Sigmoid colon (tissue), 7 donors: ENCODE measurements around the gene SLC8A1. TPM values are rescaled to one million over a fixed set of nuclear protein-coding genes. Genes with fewer than 3 reads are reported as not detected.
A peak's percentile ranks its signal among the peaks of the same experiment; 100 is the strongest.

ENCODE experiments used
- DNase-seq: peaks from one replicate; pipeline ENCODE4 v3.0.0-alpha.2; 2019
- H3K27ac ChIP-seq, 4 donors: fragments of 200-600 bp; sonication (generic); one replicate each; pipeline ENCODE4 v1.5.1; 2016 to 2019; ENCODE audit warnings: mild to moderate bottlenecking in 1 of 4
- H3K27me3 ChIP-seq, 3 donors: fragments of 200-600 bp; sonication (generic); one replicate each; pipeline ENCODE4 v1.5.1; 2019; ENCODE audit warnings: mild to moderate bottlenecking in 1 of 3
- H3K36me3 ChIP-seq, 4 donors: fragments of 200-600 bp; sonication (generic); one replicate each; pipeline ENCODE4 v1.5.1; 2016 to 2019
- H3K4me1 ChIP-seq, 4 donors: fragments of 200-600 bp; sonication (generic); one replicate each; pipeline ENCODE4 v1.5.1; 2017 to 2019
- H3K4me3 ChIP-seq, 4 donors: fragments of 200-600 bp; sonication (generic); one replicate each; pipeline ENCODE4 v1.5.1; 2017 to 2019; ENCODE audit warnings: mild to moderate bottlenecking in 2 of 4, moderate library complexity in 1 of 4
- H3K9me3 ChIP-seq, 4 donors: fragments of 200-600 bp in 3 of 4; sonication (generic) in 3 of 4; one replicate each; pipeline versions ENCODE4 v1.5.1 to v1.6.1; 2013 to 2019
- EP300 ChIP-seq, 4 donors: sonication (generic); formaldehyde crosslinking; IDR thresholded peaks; one replicate each; pipeline ENCODE4 v1.6.1; 2017; ENCODE audit warnings: antibody characterized with exemption in 4 of 4
- POLR2A ChIP-seq, 2 donors: fragments of 450-650 bp; IDR thresholded peaks; one replicate each; pipeline ENCODE4 v1.6.1; 2016; ENCODE audit warnings: antibody characterized with exemption in 2 of 2, mild to moderate bottlenecking in 2 of 2, moderate library complexity in 2 of 2
- POLR2AphosphoS5 ChIP-seq, 4 donors: sonication (generic); formaldehyde crosslinking; IDR thresholded peaks; one replicate each; pipeline ENCODE4 v1.6.1; 2017; ENCODE audit warnings: antibody characterized with exemption in 4 of 4
- WGBS, 2 donors: extraction: QIAGEN DNeasy Blood & Tissue Kit; methylation state at CpG; one replicate each; pipeline ENCODE4 v1.1.7; 2013; 5-methylcytosine and 5-hydroxymethylcytosine counted together
- intact Hi-C: fragments of 100-400 bp; cut with DNase I; formaldehyde crosslinking; loops from one replicate; pipeline ENCODE4 v1.15.1; 2023
- polyA plus RNA-seq, 3 donors: library from polyadenylated mRNA; stranded (reverse); fragments of 200-250 nt; gene quantifications; one replicate each; pipeline ENCODE4 v1.2.3, GENCODE V29; 2013
- total RNA-seq, 4 donors: library from RNA; depleted of rRNA; stranded (reverse); fragments of >200 nt; gene quantifications; one replicate each; pipeline ENCODE4 v1.1.0, GENCODE V29; 2016
- TF ChIP-seq, protein P1 (sequence below), 4 experiments: fragments of 450-650 bp in 3 of 4; fragments of 200-600 bp in 1 of 4; IDR thresholded peaks; one replicate each; pipeline ENCODE4 v1.5.1; 2016 to 2019; ENCODE audit warnings: antibody characterized with exemption in 4 of 4, mild to moderate bottlenecking in 3 of 4, moderate library complexity in 2 of 4
- donor health status: healthy with polysubstance abuse.
- donor health status: Bipolar disorder and iron deficiency.
- donor health status: healthy.

SLC8A1 gene
- total and polyA plus RNA-seq, 7 donors: 0.60 to 337 (median 229) TPM

DNA sequence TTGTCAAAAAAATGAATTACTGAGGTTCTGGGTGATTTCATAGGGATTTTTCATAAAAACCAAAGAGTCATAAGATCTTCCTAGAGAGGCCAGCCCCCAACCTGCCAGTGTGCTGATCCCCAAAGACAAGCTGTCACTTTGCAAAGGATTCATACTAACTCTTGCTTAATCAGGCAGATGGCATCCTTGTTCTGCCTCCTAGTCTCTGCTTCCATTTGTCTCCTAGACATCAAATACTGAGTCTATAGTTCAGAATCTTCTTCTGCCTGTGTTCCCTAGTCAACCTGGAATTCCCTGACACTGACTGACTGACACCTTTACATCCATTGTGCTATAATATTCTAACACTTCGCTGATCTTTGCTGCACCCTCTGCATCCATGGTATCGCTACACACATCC is 84.9 kb downstream of the SLC8A1 start:
- intact Hi-C loops: loop anchor here (5.0 kb wide), 2 partner anchors 85 to 140 kb away; partner anchors contain the start of gene SLC8A1
- 93 to 94% methylated on average over 2 of the region's 2 CpGs for WGBS, 2 donors
- H3K4me1 ChIP-seq: peaks cover 0 to 61% (median 39%) of the 10 kb centered on the region in 4 donors
- H3K9me3 ChIP-seq: no peaks in the 10 kb centered on the region
- no peaks in the 10 kb centered on the region for H3K36me3 ChIP-seq
- DNase-seq: no peak
- no peaks in the 10 kb centered on the region for H3K27me3 ChIP-seq
- TF ChIP-seq EP300 (IDR thresholded peaks at IDR 0.05): no peak
- TF ChIP-seq, protein P1, sequence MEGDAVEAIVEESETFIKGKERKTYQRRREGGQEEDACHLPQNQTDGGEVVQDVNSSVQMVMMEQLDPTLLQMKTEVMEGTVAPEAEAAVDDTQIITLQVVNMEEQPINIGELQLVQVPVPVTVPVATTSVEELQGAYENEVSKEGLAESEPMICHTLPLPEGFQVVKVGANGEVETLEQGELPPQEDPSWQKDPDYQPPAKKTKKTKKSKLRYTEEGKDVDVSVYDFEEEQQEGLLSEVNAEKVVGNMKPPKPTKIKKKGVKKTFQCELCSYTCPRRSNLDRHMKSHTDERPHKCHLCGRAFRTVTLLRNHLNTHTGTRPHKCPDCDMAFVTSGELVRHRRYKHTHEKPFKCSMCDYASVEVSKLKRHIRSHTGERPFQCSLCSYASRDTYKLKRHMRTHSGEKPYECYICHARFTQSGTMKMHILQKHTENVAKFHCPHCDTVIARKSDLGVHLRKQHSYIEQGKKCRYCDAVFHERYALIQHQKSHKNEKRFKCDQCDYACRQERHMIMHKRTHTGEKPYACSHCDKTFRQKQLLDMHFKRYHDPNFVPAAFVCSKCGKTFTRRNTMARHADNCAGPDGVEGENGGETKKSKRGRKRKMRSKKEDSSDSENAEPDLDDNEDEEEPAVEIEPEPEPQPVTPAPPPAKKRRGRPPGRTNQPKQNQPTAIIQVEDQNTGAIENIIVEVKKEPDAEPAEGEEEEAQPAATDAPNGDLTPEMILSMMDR (IDR thresholded peaks at IDR 0.05): no peak
- no peak for TF ChIP-seq POLR2AphosphoS5 (IDR thresholded peaks at IDR 0.05)
- no peak for TF ChIP-seq POLR2A (IDR thresholded peaks at IDR 0.05)
- no peak overlapping the region for H3K4me3 ChIP-seq
- H3K27ac ChIP-seq: peak overlapping the region in 3 of 4 donors; percentile 70 to 84 (median 75)

DNA sequence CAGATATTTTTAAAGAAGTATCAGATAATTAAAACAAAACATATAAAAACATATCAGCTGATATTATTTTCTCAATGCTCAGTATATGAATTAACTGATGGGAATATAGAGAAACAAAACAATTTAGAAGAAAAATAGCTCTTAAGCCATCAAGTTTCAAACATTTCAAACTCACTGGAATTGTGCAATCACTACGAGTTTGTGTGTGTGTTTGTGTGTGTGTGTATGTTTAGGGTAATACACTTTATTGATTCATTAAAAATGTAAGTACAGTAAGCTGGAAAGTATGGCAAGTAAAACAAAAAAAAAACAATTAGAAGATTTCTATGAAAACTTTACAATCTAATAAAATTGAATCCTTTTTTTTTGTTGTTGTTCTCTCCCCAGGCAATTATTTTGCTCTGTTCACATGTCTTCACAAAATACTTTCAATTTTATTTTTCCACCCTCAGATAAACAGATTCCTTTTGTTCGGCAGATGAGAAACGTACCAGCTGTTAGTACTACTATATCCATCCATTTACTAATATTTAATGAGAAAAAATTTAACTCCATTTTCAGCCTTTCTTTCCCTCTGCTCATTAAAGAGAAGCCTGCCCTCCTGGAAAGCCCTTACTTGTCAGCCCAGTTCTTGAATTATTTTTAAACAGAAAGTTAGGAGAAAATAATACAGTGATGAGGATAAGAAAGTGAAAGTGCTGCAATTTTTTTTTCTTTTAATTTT is 87.6 kb downstream of the SLC8A1 start:
- intact Hi-C loops: no loop called here
- H3K27me3 ChIP-seq: no peaks in the 10 kb centered on the region
- no peaks in the 10 kb centered on the region for H3K36me3 ChIP-seq
- peak overlapping the region; percentile 7 to 45 (median 26) for H3K4me3 ChIP-seq
- peak overlapping the region; percentile 70 to 84 (median 74) for H3K27ac ChIP-seq
- H3K9me3 ChIP-seq: no peaks in the 10 kb centered on the region
- H3K4me1 ChIP-seq: peaks cover 0 to 55% (median 26%) of the 10 kb centered on the region in 4 donors
- 29 to 34% methylated on average over 3 of the region's 3 CpGs for WGBS, 2 donors
- no peak for DNase-seq
- TF ChIP-seq POLR2AphosphoS5 (IDR thresholded peaks at IDR 0.05) (no peak), EP300 (IDR thresholded peaks at IDR 0.05) (no peak), POLR2A (IDR thresholded peaks at IDR 0.05) (no peak)
- TF ChIP-seq, protein P1 (IDR thresholded peaks at IDR 0.05): no peak

DNA sequence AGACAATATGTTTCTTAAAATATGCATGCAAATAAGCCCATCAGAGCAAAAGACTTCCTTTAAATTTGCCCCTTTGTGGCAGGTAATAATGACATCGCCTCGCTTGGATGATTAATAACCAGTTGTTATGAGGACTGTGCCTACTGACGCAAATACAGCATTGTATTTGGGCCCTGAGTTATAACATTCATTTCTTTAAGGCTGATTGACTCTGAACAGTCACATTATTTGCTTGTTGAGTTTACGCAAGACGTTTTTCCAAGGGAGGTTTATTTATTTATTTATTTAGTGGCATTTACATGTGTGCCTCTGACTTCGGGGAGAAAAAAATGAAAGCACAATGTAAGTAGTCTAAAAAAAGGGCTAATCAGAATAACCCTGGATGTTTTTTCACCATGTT is 88.3 kb downstream of the SLC8A1 start:
- H3K4me1 ChIP-seq: peaks cover 0 to 48% (median 24%) of the 10 kb centered on the region in 4 donors
- TF ChIP-seq POLR2AphosphoS5 (IDR thresholded peaks at IDR 0.05) (peak in 3 of 4 donors; percentile 32 to 65 (median 32)), POLR2A (IDR thresholded peaks at IDR 0.05) (no peak), EP300 (IDR thresholded peaks at IDR 0.05) (peak in 1 of 4 donors; percentile 75)
- TF ChIP-seq, protein P1 (IDR thresholded peaks at IDR 0.05): no peak
- H3K27ac ChIP-seq: peak overlapping the region; percentile 70 to 84 (median 74)
- 55 to 57% methylated on average over 6 of the region's 6 CpGs for WGBS, 2 donors
- peak overlapping the region; percentile 7 to 45 (median 26) for H3K4me3 ChIP-seq
- DNase-seq: no peak
- intact Hi-C loops: no loop called here
- no peaks in the 10 kb centered on the region for H3K36me3 ChIP-seq
- no peaks in the 10 kb centered on the region for H3K9me3 ChIP-seq
- no peaks in the 10 kb centered on the region for H3K27me3 ChIP-seq

DNA sequence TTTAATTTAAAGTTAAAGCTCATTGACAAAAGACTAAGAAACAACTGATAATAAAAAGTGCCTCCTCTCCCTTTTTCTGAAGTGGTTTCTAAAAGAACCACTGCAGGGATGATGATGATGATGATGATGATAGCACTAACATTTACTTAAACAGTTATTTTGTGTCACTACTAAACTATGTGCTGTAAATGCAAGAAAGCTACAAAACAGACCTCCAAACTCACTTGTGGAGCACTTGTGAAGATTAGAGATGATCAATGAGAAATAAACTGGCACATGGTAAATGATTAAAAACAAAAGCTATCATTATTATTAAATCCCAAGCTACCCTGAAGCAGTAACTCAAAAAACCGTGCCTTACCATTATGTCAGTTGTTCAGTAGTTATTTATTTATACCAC is 88.7 kb downstream of the SLC8A1 start:
- peak overlapping the region in 3 of 4 donors; percentile 12 to 45 (median 40) for H3K4me3 ChIP-seq
- peak overlapping the region; percentile 70 to 84 (median 74) for H3K27ac ChIP-seq
- TF ChIP-seq EP300 (IDR thresholded peaks at IDR 0.05) (no peak), POLR2AphosphoS5 (IDR thresholded peaks at IDR 0.05) (no peak), POLR2A (IDR thresholded peaks at IDR 0.05) (no peak)
- TF ChIP-seq, protein P1 (IDR thresholded peaks at IDR 0.05): no peak
- H3K9me3 ChIP-seq: no peaks in the 10 kb centered on the region
- H3K36me3 ChIP-seq: no peaks in the 10 kb centered on the region
- H3K27me3 ChIP-seq: no peaks in the 10 kb centered on the region
- intact Hi-C loops: no loop called here
- WGBS, 2 donors: 41 to 54% methylated on average over 1 of the region's 1 CpG
- no peak for DNase-seq
- peaks cover 0 to 49% (median 26%) of the 10 kb centered on the region in 4 donors for H3K4me1 ChIP-seq
